Calu3 (cell line): ENCODE data around the gene SCFD2. TPM values are rescaled to one million over a fixed set of nuclear protein-coding genes. Genes with fewer than 3 reads are reported as not detected.
"Not testable (repeated sequence)": the region's sequence is repeated elsewhere in the genome, so short reads cannot be mapped to it uniquely, and the experiment has no call there.

ENCODE experiments used
- BruUV-seq: library from RNA; stranded (reverse); fragments of 400-500 nt; replicated peaks from 2 replicates; lab custom pipeline; 2021; lab: Mats Ljungman, UMichigan
- CTCF ChIA-PET: fragments of 300-600 bp; sonication (Branson Sonifier 250); formaldehyde crosslinking; loops from one replicate; lab custom pipeline; 2022; ENCODE audit warnings: antibody characterized with exemption; lab: Charles Lee
- DNase-seq: peaks from one replicate; pipeline ENCODE4 v3.0.0; 2022
- H3K27ac Mint-ChIP-seq: one replicate; pipeline ENCODE4 v1.8.0; 2022; ENCODE audit warnings: mixed read lengths; ENCODE audit not compliant: unreplicated experiment
- H3K27me3 Mint-ChIP-seq: one replicate; pipeline ENCODE4 v1.8.0; 2022; ENCODE audit warnings: mixed read lengths; ENCODE audit not compliant: unreplicated experiment
- H3K36me3 Mint-ChIP-seq: one replicate; pipeline ENCODE4 v1.8.0; 2022; ENCODE audit warnings: mild to moderate bottlenecking, moderate library complexity, mixed read lengths; ENCODE audit not compliant: insufficient read depth, unreplicated experiment
- H3K4me1 Mint-ChIP-seq: one replicate; pipeline ENCODE4 v1.8.0; 2022; ENCODE audit warnings: mild to moderate bottlenecking, low read depth, mixed read lengths; ENCODE audit not compliant: unreplicated experiment
- H3K4me3 Mint-ChIP-seq: one replicate; pipeline ENCODE4 v1.8.0; 2022; ENCODE audit warnings: mild to moderate bottlenecking, low read depth, moderate library complexity, mixed read lengths; ENCODE audit not compliant: unreplicated experiment
- H3K9me3 Mint-ChIP-seq: one replicate; pipeline ENCODE4 v1.8.0; 2022; ENCODE audit warnings: low read depth, mixed read lengths; ENCODE audit not compliant: unreplicated experiment
- intact Hi-C: fragments of 100-400 bp; cut with micrococcal nuclease; formaldehyde crosslinking; loops from one replicate; pipeline ENCODE4 v1.10.0; 2022; ENCODE audit not compliant: unreplicated experiment
- total RNA-seq: library from RNA; stranded (reverse); gene quantifications from 2 replicates; pipeline ENCODE4 v1.2.3, GENCODE V29; 2022
- TF ChIP-seq, protein P1 (sequence below): fragments of 200-600 bp; IDR thresholded peaks from one replicate; pipeline ENCODE4 v1.8.0; 2022; ENCODE audit warnings: antibody characterized with exemption; ENCODE audit not compliant: unreplicated experiment

The SCFD2 gene
- total RNA-seq, 1 experiment from 2014 or later = 16.7 TPM

GRCh38 chr4:52994567-52994966 lies 371.3 kb downstream of the SCFD2 start:
- H3K27me3 Mint-ChIP-seq = no peaks in the 10 kb centered on the region
- no peak overlapping the region for H3K4me3 Mint-ChIP-seq
- no peaks in the 10 kb centered on the region for H3K4me1 Mint-ChIP-seq
- no peak for DNase-seq
- no peaks in the 10 kb centered on the region for H3K36me3 Mint-ChIP-seq
- no peaks in the 10 kb centered on the region for H3K9me3 Mint-ChIP-seq
- BruUV-seq = no TSS peak
- no peak overlapping the region for H3K27ac Mint-ChIP-seq
- TF ChIP-seq, protein P1, sequence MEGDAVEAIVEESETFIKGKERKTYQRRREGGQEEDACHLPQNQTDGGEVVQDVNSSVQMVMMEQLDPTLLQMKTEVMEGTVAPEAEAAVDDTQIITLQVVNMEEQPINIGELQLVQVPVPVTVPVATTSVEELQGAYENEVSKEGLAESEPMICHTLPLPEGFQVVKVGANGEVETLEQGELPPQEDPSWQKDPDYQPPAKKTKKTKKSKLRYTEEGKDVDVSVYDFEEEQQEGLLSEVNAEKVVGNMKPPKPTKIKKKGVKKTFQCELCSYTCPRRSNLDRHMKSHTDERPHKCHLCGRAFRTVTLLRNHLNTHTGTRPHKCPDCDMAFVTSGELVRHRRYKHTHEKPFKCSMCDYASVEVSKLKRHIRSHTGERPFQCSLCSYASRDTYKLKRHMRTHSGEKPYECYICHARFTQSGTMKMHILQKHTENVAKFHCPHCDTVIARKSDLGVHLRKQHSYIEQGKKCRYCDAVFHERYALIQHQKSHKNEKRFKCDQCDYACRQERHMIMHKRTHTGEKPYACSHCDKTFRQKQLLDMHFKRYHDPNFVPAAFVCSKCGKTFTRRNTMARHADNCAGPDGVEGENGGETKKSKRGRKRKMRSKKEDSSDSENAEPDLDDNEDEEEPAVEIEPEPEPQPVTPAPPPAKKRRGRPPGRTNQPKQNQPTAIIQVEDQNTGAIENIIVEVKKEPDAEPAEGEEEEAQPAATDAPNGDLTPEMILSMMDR = no peak
- CTCF ChIA-PET = interaction anchor here (0.6 kb wide), 1 partner anchor 296 kb away, joined by 3 read pairs; no protein-coding TSS in a partner anchor
- intact Hi-C loops = no loop called here

DNA sequence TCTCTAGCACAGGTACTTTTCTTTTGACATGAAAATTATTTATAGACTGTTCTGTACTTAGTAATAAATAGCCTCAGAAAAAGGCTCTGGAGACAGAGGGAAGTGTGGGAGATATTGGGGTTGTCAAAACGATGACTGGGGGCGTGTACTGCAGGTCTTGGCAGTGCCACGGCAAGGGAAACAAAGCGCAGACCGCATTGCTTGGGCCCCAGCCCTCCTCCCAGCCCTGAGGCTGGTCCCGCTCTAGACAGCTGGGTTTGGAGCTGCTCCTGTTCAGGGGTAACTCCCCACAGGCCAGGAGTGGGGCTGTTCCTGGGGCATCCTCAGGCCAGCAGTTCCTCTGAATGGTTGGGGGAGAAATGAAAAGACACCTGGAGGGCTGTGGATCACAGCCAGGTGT lies 372.1 kb downstream of the SCFD2 start:
- CTCF ChIA-PET = interaction anchor here (0.6 kb wide), 1 partner anchor 295 kb away, joined by 3 read pairs; no protein-coding TSS in a partner anchor
- no peaks in the 10 kb centered on the region for H3K27me3 Mint-ChIP-seq
- TF ChIP-seq, protein P1 = no peak
- BruUV-seq = no TSS peak
- no peak overlapping the region for H3K4me3 Mint-ChIP-seq
- H3K36me3 Mint-ChIP-seq = no peaks in the 10 kb centered on the region
- H3K4me1 Mint-ChIP-seq = no peaks in the 10 kb centered on the region
- intact Hi-C loops = no loop called here
- no peaks in the 10 kb centered on the region for H3K9me3 Mint-ChIP-seq
- H3K27ac Mint-ChIP-seq = no peak overlapping the region
- no peak for DNase-seq

DNA sequence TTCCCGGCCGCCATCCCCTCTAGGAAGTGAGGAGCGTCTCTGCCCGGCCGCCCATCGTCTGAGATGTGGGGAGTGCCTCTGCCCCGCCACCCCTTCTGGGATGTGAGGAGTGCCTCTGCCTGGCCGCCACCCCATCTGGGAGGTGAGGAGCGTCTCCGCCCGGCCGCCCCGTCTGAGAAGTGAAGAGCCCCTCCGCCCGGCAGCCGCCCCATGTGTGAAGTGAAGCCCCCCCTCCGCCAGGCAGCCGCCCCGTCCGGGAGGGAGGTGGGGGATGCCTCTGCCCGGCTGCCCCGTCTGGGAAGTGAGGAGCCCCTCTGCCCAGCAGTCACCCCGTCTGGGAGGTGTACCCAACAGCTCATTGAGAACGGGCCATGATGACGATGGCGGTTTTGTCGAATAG lies 373.3 kb downstream of the SCFD2 start:
- CTCF ChIA-PET, H3K27me3 Mint-ChIP-seq, H3K36me3 Mint-ChIP-seq: not testable (repeated sequence)

DNA sequence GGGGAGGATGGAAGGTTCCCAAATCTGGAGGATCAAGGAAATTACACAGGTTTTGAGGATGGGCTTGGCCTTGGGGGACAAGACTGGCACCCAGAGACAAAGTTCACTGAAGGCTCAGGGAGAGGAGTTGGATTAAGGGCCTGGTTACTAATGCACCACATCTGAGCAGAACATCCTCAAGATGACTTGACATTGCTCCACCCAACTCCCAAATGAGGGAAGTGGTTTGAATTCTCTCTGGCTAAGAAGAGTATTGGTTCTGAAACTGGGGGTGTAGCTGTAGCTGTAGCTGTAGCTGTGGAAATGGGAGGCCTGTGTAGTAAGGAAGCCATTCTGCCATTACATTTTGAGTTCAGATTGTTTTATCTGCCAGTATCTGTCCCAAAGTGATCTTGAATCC lies 374.4 kb downstream of the SCFD2 start:
- Mint-ChIP-seq H3K36me3 (no peaks in the 10 kb centered on the region), H3K9me3 (no peaks in the 10 kb centered on the region), H3K27me3 (no peaks in the 10 kb centered on the region), H3K4me3 (no peak overlapping the region), H3K27ac (no peak overlapping the region), H3K4me1 (no peaks in the 10 kb centered on the region)
- intact Hi-C loops = no loop called here
- TF ChIP-seq, protein P1 = no peak
- no TSS peak for BruUV-seq
- CTCF ChIA-PET = no interaction called here
- DNase-seq = no peak

More for the DNA sequence above, 373.3 kb downstream of the SCFD2 start:
- H3K4me1 Mint-ChIP-seq, H3K4me3 Mint-ChIP-seq, DNase-seq, intact Hi-C loops, H3K9me3 Mint-ChIP-seq, H3K27ac Mint-ChIP-seq, BruUV-seq: not testable (repeated sequence)

DNA sequence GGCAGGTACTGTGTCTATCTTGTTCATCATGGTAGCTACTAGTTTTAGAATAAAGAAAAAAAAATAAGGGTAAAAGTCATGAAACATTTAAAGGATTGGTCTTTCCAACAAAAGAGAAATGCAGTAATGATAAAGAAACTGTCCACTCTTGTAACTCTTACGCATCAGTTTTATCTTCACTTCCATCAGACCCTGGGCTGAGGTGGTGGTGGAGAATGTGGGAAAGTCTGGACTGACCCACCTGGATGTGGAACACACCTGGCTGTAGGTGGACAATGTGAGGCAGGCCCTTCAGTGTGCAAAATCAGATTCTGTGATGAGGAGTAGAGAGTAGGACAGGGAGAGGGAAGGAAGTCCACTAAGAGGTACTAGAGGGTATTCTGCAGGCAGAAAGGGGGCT lies 375.2 kb downstream of the SCFD2 start:
- no peak overlapping the region for H3K27ac Mint-ChIP-seq
- intact Hi-C loops = no loop called here
- H3K36me3 Mint-ChIP-seq = no peaks in the 10 kb centered on the region
- no peak for DNase-seq
- H3K9me3 Mint-ChIP-seq = no peaks in the 10 kb centered on the region
- no peak overlapping the region for H3K4me3 Mint-ChIP-seq
- TF ChIP-seq, protein P1 = no peak
- H3K27me3 Mint-ChIP-seq = no peaks in the 10 kb centered on the region
- no peaks in the 10 kb centered on the region for H3K4me1 Mint-ChIP-seq
- BruUV-seq = no TSS peak
- CTCF ChIA-PET = no interaction called here
